GM21447 (cell line): ENCODE data around the gene RAD51B.

ENCODE experiments used
- ATAC-seq: cut with Tn5 transposase; IDR thresholded peaks from one replicate; pipeline ENCODE4 v1.9.1; 2021; ENCODE audit not compliant: unreplicated experiment

RAD51B gene

GRCh38 chr14:68556253-68556652 is 736.7 kb downstream of the RAD51B start:
- ATAC-seq, result no peak

DNA sequence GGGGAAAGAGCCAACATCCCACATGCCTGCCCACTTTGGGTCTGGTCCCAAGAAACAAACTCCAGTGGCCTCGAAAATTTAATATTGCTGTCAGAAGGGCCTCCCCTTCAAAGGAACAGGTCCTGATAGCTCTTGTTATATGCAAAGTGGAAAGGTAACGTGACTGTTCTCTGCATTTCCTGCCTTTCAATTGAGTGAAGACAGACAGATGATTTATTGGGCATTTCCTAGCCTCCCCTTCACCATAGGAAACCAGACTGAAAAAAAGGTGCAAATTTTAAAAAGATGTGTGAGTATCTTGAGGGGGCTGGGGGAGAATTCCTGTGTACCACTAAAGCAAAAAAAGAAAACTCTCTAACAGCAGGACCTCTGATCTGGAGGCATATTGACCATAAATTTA is 738.1 kb downstream of the RAD51B start:
- ATAC-seq, result no peak

DNA sequence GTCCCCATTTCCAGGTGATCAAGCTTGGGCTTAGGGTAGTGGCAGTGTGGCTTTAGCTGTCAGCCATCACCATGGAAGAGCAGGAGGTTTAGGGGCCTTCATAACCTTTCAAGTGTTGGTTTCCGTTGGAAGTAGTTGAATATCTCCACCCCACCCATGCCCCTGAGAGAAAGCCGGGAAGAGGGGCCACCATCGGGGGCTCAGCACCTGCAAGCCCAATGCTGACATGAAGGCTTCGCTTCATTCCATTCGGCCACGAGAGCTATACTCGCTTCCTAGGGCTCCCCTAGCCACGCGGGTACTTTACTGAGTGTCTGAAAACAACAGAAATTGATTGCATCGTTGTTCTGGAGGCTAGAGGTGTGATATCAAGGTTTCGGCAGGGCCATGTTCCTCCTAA is 738.5 kb downstream of the RAD51B start:
- no peak for ATAC-seq

- ATAC-seq, result no peak
Observed at GRCh38 chr14:68559949-68560348, 740.4 kb downstream of the RAD51B start.

DNA sequence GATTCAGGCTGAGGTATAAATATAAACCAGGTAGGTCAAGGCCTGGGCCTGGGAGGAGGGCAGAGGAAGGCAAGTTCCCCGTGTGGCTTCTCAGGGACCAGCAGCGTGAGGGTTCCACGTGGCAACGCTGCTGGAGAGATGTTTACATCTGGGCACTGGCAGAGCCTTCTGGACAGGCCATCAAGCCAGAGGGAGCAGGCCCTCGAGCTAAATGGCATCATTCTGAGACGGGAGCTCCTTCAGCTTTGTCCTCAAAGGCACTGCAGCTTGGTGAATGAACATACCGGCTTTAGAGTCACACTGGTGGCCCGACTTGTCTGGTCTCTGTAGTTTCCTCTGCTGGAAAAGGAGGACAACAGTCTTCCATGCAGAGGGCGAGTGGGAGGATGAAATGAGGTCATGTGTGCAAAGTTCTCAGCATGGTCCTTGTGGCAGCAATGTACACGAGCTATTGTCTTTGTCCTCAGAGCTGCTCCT is 742.0 kb downstream of the RAD51B start:
- no peak for ATAC-seq

DNA sequence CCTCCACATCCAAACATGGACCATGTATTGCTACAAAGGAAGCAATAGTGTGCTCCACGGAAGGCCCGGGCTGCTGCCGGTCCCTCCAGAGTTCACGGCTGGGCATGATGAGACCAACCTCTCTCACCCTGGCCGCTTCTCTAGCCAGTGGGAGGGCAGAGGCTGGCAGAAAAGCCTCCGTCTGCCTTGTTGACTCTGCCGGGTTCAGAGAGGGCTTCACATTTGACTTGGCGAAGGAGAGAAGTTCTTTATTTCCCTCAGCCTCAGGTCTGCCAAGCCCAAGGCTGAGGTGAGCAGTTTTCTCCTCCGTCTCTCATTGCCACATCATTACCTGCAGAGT is 743.3 kb downstream of the RAD51B start:
- no peak for ATAC-seq

DNA sequence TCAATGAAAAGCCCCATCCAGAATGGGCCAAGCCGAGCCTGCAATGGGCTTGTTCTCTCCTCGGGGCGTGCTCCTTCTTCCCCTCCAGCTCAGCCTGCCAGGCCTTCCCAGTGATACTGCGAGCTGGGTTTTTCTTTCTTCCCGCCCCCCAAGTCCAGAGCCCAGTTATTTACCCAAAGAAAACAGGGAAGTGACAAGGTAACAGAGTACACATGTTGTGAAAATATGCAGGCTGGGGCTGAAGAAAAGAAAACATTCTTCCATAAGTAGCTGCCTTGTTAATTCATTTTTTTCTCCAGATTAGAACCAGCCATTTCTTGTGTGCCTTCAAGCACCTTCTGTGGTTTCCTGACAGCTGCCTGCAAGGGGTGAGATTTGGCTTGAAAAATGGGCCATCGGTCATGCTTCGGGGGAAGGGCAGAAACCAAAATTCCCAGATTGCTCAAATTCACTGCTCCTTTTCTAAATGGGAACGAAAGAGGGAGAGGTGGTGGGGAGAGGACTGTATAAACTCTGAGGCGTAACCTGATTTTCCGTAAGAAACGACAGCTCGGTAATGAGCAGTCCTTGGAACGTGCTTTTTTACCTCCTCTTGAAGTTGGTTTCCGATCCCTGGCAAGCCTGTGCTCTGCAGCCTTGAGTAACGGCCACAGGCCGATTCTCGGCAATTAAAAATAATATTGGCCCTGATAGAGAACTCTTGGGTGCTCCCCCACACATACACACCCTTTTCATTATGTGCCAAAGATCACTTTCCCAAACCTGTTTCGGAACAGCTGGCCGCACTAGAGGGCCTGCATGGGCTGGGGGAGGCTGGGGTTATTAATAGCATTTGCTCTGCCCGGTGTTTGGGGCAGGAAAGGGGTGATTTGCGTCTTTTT is 743.9 kb downstream of the RAD51B start:
- ATAC-seq, result no peak

DNA sequence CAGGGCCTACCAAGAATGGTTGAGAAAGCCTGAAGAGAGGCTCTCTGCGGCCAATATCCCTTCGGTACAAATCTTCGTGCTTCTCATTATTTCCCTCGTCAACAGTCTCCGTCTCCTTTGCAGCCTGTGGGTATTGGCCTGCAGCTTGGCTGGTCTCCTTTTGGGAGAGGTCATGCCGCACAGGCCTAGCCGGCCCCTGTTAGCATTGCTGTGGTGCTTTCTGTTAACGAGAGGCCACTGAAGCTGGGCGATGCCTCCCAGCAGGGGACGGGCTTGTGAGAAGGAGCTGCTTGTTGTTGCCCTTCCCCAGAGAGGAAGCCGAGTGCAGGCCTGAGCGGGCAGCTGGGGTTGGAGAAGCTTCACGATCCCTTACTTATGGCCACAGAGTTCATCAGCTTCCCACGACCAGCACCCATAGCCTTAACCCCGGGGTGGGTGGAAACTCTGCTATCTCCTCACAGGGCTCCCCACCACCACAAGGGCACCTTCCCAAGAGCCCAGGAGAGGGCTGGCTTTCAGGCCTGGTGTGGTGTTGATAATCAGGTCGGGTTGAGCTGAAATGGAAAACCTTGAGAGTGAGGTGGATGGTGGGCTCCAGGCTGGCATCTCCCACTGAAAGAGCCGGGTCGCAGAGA is 744.7 kb downstream of the RAD51B start:
- ATAC-seq, result no peak

GRCh38 chr14:68564826-68565759 is 745.5 kb downstream of the RAD51B start:
- no peak for ATAC-seq

DNA sequence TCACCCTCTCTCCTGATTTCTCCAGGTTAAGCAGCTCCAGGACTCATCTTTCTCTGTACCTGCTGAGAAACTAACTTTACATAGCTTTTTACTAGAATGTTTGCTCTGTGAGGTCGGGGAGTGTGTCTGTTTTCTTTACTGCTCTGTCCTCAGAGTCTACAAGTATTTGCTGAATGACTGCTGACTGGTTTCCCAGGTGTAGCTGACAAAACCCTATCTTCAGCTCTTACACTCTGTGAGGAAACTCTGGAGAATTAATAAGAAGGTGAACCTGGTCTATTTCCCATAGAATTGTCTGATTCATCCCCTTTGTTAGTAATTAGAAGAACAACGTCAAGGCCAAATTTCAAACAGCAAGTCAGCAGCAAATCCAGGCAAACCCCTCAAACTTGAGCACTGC is 746.5 kb downstream of the RAD51B start:
- no peak for ATAC-seq

GRCh38 chr14:68568907-68569897 is 749.6 kb downstream of the RAD51B start:
- no peak for ATAC-seq

DNA sequence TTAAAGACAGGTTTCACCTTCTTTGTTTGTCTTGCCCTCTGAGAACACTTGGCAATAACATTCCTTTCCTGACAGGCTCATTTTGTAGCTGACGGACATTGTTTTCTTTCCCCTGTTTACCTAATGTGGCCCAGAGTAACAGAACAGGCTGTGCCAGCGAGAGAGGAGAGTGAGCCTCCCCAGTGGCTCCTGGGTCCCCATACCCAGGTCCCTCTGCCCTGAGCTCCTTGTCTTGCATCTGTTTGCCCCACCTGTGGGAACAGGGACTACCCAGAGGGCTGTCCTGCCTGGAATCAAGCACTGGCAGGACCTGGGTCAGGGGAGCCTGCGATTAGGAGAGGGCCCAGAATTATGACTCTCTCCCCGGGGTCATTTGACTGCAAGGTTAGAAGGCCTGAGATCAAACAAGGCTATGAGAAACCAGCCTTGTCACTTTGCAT is 750.4 kb downstream of the RAD51B start:
- no peak for ATAC-seq

DNA sequence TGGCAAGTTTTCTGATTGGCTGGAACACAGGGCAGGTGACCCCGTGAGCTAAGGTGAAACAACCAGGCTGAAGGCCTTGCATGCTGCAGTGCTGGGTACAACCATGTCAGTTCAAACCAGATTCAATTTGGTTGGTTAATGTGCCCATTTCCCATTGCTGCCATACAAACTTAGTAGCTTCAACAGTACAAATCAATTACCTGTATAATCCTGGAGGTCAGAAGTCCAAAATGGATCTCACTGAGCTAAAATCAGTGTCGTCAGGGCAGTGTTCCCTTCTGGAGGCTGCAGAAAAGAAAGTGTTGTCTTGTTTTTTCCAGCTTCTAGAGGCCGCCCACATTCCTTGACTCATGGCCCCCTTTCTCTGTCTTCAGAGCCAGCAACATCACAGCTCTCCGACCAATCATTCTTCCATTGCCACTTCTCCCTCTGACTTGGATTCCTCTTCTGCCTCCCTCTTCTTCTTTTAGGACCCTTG is 751.6 kb downstream of the RAD51B start:
- ATAC-seq, result no peak

- ATAC-seq, result no peak
Observed at GRCh38 chr14:68571928-68572525, 752.4 kb downstream of the RAD51B start.

- ATAC-seq, result no peak
Observed at GRCh38 chr14:68573126-68573525, 753.5 kb downstream of the RAD51B start.

DNA sequence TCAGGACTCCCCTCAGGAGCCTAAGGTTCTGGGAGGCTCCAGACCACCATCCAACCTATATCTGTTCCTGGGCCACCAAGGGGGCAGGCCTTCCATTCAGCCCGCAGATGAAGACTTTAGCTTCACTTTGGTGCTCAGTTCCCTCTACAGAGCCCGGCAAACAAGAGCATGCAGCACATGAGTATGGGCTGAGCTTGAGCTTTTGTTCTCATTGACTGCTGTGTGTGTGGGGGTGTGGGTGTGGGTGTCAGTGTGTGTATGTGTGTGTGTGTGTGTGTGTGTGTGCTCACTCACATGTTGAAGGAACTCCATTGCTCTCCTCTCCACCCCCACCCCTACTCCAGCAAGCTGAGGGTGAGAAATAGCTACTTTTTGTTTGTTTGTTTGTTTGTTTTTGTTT is 754.1 kb downstream of the RAD51B start:
- no peak for ATAC-seq

DNA sequence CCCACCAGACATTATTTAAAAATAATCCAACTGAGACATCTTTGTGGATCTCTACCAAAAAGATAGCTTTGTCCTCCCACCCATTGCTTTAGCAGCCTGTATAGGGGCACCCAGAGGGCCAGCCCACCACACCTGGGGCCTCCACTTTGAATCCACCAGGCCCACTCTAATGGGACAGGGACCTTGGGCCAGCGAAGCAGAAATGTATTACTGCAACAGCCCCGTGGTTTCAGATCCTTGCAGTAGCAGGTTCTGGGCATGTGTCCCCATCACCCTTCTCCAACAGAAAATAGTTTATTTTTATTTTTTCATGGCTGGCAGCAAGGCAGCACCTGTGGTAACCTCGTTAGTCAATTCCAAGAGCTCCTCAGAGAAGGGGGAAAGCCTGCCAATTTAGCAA is 754.9 kb downstream of the RAD51B start:
- ATAC-seq, result no peak

DNA sequence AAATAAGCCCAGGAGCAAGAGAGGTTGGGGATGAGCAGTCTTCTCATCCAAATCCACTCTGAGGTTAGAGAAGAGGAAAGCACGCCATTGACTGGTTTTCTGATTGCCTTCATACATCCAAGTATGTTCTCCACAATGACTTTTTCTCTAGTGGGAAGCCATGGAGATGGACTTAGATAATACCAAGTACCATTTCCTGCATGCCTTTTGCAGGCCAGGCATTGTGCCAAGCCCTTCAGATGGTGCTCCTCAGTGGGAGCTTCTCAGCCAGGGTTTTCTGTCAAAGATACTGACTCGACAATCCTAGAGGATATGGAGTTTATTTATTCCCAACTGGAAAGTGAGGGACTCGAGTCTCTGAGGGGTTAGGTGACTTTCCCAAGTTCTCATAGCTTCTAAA is 755.3 kb downstream of the RAD51B start:
- ATAC-seq, result no peak

DNA sequence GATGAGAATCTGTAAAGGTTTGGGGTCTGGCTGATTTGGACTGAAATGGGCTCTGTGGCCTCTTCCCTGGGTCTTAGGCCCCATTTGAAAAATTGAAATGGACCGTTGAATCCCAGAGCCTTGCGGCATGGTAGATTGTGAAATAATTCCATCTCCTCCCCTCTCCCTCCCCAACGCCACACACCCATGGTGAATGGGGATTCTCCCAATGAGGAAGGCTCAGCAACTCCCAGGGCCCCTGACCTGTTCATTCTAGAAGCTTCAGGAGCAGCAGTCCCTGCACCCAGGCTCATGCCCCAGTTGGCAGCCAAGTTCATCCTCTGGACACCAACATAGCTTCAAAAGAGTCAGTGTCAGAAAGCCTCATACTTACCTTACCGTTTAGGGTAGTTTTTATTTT is 755.8 kb downstream of the RAD51B start:
- ATAC-seq, result no peak

DNA sequence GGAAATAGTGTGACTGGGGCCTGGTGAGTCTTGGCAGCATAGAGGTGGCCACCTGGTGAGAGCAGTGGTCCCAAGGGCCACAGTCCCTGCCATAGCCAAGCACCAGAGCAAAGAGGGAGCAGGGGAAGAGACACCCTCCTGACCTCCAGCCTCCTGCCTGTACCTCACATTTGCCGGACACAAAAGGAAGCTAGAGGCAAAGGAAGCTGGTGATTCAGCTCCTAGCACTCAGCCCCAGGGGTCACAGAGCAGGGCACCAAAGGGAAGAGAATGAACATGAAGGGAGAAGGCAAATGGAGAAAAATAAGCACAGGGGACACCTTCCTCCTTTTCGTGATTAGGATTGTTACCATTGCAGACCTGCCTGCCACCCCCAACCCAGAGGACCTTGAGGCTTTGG is 756.5 kb downstream of the RAD51B start:
- ATAC-seq, result no peak
